AG10803 (cell line): ENCODE measurements around the gene SETBP1.

Experiments used
- DNase-seq: peaks from one replicate; pipeline ENCODE4 v3.0.0; 2010; ENCODE audit warnings: low read depth
- H3K4me3 ChIP-seq: 2 replicates; pipeline ENCODE4 v1.5.1; 2011; ENCODE audit warnings: mild to moderate bottlenecking, low read length, control low read depth
- CTCF ChIP-seq: conservative IDR thresholded peaks from 2 replicates; pipeline ENCODE4 v1.5.1; 2011; ENCODE audit warnings: mild to moderate bottlenecking, low read length, control low read depth, inconsistent platforms

The SETBP1 gene

GRCh38 chr18:44743631-44744030, 62.9 kb downstream of the SETBP1 start:
- no peak overlapping the region for H3K4me3 ChIP-seq

DNA sequence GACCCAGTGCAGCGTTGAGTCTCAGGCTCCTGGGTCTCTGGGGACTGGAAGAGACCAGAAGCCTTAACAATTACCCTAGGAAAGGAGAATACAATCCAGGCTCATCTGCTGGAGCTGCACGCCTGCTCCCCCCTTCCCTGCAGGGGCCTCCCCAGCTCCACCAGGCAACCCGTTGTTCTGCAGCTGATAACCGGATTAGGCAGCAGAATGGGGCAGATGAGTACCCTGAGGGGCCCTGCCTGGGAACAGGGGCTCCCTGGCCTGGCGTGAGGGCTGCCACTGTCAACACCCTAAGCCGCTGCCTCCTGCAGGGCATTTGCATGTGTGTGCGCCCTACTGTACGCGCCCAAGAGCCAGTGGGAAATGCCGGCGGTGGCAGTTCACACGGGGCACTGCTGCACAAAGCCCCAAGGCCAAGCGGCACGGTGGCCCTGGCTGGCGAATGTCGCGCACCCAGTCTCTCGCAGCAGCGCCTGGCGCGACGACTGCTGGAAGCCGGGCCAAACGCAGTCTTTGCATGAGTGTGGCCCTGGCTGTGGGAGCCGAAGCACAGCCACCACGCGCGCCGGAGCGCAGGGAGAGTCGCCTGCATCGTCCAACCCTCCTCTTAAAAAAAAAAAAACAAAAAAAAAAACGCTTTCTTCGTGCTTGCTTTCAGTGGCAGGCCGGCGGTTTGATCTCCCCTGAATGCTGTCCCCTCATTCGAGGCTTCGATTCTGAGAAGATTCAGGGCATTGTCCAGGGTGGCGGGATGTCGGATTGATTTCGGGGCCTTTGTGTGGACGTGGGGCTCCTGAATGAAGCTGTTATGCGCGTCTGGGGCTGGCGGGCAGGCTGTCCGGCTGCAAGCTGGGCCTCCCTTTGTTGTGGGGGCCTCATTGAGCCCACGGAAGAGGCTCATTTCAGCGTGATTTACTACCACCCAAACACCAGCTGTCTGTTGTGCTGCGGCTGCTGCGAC, 63.8 kb downstream of the SETBP1 start:
- TF ChIP-seq CTCF: no peak
- DNase-seq: no peak
- H3K4me3 ChIP-seq: no peak overlapping the region

More at GRCh38 chr18:44743631-44744030, 62.9 kb downstream of the SETBP1 start:
- no peak for DNase-seq
- no peak for TF ChIP-seq CTCF

DNA sequence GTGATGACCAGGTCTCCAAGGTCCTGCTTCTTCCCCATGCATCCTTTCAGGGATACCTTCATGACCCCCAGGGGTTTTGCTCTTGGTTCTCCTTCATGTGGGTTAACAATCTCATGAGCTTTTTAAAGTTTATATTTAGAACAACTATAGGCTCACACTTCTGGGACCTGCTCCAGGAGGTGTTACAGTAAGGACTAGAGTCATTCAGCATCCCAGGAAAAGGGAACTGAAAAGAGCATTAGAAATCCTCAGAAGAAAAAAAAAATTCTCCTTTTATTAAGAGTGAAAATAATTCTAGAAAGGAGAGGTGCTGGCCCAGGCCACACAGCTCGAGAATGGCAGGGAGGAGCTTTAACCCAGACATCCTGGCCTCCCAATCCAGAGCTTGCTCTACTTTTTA, 66.5 kb downstream of the SETBP1 start:
- no peak for TF ChIP-seq CTCF
- H3K4me3 ChIP-seq: no peak overlapping the region
- no peak for DNase-seq

- DNase-seq: no peak
- TF ChIP-seq CTCF: no peak
- no peak overlapping the region for H3K4me3 ChIP-seq
Measured at GRCh38 chr18:44748582-44748981, 67.9 kb downstream of the SETBP1 start.

- DNase-seq: no peak
- no peak overlapping the region for H3K4me3 ChIP-seq
- no peak for TF ChIP-seq CTCF
Measured at GRCh38 chr18:44750774-44751173, 70.1 kb downstream of the SETBP1 start.

DNA sequence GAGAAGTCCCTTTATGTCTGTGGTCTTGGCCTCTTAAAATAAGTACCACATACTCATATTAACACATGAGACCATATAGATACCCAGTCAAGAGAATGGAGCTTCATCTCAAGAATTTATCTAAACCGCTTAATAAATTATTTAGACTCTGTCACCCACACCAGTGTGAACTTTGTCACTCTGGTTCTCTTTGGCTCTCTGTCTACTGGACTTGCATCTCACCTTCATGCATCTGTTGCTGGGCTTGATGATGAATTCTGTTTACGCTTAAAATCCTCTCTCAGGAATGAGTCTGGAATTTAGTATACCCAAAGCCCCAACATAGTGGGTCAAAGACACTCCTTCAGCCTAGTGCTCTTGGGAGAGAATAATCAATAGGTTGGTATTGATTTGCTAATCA, 73.9 kb downstream of the SETBP1 start:
- no peak overlapping the region for H3K4me3 ChIP-seq
- DNase-seq: no peak
- TF ChIP-seq CTCF: no peak
